ENCODE measurements around the gene BSDC1.

The BSDC1 gene

GRCh38 chr1:32336963-32337675, 57.1 kb downstream of the BSDC1 start:
- peak in 1 of 2 donors; percentile 28 for DNase-seq (ENCODE audit: low read depth in 2 of 2)

DNA sequence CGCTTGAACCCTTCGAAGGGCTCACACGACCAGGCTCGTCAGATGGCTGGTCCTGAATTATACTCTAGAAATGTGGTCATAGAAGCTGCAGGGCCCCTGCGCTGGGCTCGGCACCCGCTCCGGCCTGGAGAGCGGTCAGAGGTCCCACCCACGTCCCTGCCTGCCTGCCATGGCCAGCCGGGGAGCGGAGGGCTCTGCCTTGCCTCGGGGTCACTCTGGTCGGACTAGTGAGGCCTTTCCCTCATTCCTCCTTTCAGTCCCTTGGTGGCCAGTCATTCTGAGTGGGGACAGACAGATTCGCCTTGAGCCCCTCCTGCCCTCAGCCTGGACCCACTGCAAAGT, 57.7 kb downstream of the BSDC1 start:
- DNase-seq (ENCODE audit: low read depth in 2 of 2) = no peak

DNA sequence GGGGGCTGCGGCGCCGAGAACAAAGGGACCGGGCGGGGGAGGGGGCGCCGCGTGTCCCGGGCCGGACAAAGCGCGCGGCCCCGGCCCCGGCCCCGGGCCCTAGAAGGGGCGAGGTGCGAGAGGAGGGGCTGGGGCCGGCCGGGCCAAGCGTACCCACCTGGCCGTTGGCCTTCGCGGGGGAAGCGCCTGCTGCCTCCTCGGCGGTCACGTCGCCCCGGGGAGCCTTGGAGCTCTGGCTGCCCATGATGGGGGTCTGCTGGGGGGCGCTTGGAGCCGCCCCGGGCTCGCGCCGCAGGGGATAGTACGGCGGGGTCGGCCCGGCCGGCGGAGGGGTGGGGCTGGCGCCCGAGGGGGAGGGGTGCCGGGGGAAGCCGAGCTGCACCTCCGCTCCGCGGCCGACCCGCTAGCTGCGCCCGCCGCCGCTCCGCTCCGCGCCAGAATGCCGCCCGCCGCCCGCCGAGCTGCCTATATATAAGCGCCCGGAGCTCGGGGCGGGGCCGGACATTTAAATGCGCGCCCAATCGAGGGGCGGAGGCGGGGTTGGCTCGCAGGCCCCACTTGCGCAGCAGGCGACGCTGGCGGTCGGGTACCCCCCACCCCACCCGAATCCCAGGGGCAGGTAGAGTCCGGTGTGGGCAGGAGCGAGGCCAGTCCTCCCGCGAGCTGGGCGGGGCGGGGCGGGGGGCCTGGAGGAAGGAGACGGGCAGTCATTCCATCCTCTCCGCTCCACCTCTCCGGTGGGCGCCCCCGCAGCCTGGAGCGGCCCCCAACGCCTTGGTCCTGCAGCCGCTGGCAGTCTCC, 58.3 kb downstream of the BSDC1 start, which contains the start of gene MARCKSL1:
Gene MARCKSL1 (minus strand): TSS at position 444 of the 801 bp plus-strand sequence. CDS start 200 bp downstream, at position 244.
- peak; percentile 75 to 78 for DNase-seq (ENCODE audit: low read depth in 2 of 2)

DNA sequence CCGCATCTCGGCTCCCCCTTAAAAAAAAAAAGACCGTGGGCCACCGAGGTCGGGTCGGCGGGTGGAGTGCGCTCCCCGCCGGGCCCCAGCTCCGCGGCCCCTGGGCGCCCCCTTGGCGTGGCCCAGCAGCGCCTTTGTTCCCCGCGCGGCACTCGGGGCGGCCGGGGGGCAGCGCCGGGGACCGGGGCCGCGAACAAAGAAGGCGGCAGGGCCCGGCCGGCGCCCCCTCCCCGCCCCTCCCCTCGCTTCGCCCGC, 58.8 kb downstream of the BSDC1 start:
- DNase-seq (ENCODE audit: low read depth in 2 of 2) = no peak

DNA sequence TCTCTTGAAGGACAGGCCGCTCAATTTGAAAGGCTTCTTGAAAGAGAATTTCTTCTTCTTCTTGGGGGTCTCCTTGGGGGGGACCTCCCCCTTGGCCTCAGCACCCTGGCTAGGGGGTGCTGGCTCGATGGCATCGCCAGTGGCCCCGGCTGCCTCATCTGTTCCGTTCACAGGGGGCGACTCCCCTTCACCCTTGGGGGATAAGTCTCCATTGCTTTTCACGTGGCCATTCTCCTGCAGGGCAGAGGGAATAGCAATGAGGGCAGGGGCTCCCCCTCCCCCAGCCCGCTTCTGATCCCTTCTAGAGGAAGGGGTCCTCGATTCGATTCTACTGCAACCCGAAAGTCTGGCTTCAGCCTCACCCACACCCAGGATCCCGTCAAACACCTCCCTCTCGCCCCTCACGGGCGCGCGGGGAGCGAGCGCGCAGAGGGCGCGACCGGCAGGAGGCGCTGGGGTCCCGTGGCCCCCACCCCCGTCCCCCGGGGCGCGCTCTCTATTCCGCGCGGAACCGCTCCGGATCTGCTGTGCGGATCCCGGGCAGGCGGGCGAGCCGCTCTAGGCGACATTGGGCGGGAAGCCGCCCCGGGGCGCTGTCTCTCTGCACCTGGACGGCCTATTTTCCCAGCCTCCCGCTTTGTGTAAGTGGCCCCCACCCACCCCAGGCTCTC, 59.2 kb downstream of the BSDC1 start:
- peak; percentile 36 to 44 for DNase-seq (ENCODE audit: low read depth in 2 of 2)

- no peak for DNase-seq (ENCODE audit: low read depth in 2 of 2)
These were observed 59.9 kb downstream of the BSDC1 start for GRCh38 chr1:32334274-32334861.

- DNase-seq (ENCODE audit: low read depth in 2 of 2) = no peak
These were observed 60.8 kb downstream of the BSDC1 start for GRCh38 chr1:32333251-32333963.

DNA sequence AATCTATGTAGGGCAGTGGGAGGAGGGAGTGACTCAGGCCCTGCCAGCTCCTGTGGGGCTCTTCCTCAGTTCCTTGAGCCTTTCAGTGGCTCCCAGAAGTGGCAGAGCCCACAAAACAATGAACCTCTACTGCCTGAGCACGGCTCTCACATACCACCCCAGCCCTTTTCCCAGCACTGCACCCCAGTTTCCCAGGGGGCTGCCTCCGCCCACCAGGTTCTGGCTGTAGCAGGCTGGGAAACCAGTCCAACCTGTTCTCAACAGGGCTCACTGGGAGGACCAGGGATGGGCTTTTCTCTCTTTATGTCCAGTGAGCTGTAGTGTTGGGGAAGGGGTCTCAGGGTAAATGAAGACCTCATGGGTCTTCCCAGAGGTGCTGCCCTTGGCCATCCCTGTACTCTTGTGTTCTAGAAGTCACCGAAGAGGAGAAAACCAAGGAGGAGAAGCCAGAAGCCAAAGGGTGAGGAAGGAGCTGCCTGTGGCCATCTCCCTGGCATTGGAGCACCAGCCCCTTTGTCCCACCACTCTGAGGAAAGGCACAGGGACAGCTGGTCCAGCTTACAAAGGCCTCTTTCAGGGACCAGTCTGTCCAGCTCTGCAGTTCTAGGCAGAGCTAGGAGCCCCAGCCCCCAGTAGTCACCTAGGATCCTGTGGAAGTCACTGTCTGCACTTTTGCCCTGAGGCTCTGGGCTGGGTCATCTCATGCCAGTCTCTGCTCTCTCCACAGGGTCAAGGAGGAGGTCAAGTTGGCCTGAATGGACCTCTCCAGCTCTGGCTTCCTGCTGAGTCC, 61.8 kb downstream of the BSDC1 start:
- DNase-seq (ENCODE audit: low read depth in 2 of 2) = no peak

DNA sequence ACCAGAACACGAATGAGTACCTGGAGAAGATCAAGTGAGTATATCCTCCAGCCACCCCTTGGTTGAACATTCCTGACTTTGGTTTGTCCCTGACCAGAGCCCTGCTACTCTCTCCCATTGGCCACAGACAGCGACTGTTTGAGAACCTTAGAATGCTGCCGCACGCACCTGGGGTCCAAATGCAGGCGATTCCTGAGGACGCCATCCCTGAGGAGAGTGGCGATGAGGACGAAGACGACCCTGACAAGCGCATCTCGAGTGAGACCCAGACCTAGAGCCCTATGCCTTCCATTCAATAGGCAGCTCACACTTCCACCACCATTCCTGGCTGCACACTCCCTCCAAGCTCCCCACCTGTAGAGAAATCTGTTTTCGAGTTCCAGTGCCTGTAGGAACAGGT, 62.7 kb downstream of the BSDC1 start:
- no peak for DNase-seq (ENCODE audit: low read depth in 2 of 2)

GRCh38 chr1:32330558-32331151, 63.6 kb downstream of the BSDC1 start:
- no peak for DNase-seq (ENCODE audit: low read depth in 2 of 2)

- DNase-seq (ENCODE audit: low read depth in 2 of 2) = no peak
These were observed 64.2 kb downstream of the BSDC1 start for GRCh38 chr1:32329931-32330466.

GRCh38 chr1:32327204-32327603, 67.0 kb downstream of the BSDC1 start:
- DNase-seq (ENCODE audit: low read depth in 2 of 2) = no peak

DNA sequence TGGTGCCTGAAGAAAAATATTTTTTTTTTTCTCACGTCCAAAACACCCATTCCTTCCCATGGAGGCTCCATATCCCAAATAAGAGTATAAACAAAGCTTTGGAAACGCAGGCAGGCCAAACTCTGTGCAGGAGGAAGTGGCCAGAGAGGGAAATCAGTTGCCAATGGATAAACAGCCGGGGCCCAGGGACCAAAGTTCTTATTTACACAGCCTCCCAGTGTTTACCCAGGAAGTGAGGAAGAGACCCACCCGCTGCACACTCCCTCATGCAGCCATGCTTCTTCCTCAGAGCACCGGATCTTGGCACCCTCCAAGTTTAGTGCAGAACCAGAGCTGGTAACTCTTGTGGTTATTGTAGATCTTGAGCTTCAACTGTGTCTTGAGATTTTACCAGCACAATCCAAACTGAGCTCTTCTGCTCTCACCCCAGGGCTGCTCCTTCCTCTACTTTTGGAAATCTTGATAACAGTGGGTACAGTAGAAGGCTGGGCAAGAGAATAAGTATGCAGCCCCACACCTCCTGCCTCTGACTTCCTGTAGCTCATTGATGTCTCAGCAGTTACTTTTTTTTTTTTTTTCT, 72.4 kb downstream of the BSDC1 start:
- DNase-seq (ENCODE audit: low read depth in 2 of 2) = no peak

- no peak for DNase-seq (ENCODE audit: low read depth in 2 of 2)
These were observed 75.9 kb downstream of the BSDC1 start for GRCh38 chr1:32318127-32318869.

DNA sequence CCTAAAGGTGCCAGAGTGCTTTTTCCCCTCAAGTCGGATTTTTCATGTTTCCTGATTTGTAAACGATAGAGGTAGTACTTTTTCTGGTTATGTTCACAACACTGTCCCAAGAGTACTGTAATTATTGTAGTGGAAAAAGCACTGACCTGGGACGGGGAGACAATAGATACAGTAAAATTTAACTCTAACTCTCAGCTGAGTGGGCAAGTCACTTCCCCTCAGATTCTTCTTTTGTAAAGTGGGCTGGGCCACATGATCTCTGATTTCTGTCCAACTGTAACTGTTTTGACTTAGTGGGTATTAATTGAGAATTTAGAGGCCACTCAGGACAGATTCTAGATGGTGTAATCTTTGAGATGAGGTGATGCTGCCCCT, 77.4 kb downstream of the BSDC1 start:
- DNase-seq (ENCODE audit: low read depth in 2 of 2) = no peak
